ENCODE data around the gene PYHIN1.
"Not testable (repeated sequence)": the region's sequence is repeated elsewhere in the genome, so short reads cannot be mapped to it uniquely, and the experiment has no call there.

PYHIN1 gene

GRCh38 chr1:158984386-158984785 is 53.0 kb downstream of the PYHIN1 start:
- DNase-seq: no peak

DNA sequence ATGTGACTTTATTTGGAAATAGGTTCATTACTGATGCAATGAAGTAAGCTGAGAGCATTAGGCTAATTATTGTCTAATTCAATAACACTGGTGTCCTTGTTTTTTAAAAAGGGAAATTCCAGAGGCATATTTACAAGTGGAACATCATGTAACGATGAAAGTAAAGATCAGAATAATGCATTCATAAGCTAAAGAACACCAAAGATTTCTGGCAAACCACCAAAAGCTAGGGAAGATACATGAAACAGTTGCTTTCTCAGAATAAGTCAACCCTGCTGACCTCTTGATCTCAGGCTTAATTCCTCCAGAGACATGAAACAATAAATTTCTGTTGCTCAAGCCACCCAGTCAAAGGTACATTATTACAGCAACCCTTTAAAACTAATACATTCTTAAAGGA is 58.1 kb downstream of the PYHIN1 start:
- DNase-seq: no peak

DNA sequence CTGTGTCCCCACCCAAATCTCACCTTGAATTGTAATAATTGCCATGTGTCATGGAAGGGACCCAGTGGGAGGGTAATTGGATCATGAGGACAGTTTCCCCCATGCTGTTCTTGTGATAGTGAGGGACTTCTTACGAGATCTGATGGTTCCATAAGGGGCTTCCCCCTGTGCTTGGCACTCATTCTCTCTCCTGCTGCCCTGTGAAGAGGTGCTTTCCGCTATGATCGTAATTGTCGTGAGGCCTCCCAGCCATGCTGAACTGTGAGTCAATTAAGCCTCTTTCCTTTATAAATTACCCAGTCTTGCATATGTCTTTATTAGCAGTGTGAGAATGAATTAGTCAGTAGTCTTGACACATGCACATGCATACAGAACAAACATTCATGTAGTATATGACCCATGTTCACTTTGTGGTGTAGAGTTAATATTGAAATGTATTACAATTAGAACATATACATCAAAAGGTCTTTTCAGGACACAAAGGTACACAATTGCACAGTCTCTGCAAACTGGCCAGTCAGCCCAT is 61.5 kb downstream of the PYHIN1 start:
- no peak for DNase-seq

GRCh38 chr1:158996998-158997397 is 65.6 kb downstream of the PYHIN1 start:
- no peak for DNase-seq

DNA sequence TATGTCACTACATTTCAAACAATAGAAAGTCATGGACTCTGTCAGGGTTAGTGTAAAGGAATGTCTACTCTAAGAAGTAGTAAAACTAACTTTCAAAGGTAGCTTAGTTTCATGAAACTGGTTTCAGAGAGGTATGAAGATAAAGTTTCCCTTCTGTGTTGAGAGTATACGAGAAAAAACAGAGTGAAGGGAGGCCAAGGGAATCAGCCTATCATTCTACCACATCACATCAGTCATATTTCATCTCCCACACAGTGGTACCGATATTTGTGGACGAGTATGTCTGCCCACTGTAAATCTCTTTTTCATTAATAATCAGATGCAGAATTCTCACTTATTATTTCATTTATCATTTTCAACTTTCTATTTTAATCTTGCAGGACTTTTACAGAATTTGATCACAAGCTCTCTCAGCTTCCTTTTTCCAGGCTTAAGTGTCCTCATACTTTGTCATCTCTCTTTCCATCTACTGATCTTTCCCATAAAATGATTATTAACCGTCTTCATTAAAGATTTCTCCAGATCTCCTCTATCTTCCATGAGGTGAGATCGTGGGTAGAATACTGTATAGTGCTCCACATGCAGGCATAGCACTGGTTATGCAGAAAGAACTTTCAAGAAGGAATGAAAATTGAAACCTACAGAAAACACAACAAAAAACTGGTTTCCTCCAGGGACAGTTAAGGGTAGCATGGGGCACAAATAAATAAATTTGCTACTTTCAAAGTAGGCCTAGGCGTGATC is 66.9 kb downstream of the PYHIN1 start:
- no peak for DNase-seq

DNA sequence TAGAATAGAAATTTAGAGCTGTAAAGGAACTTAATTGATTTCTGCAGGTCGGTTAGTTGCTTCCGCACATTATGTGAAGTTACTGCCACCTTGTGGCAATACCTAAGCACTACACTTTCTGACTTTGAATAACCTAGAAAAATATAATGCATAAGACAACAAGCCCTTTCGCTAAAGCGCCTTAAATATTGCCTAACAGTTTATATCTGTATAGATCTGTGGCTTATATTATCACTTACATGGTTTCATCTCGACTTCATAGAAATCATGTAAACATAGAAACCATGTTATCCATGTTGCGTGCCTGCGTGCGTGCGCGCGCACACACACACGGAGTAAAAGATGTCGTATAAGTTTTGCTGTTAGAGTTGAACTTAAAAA is 67.4 kb downstream of the PYHIN1 start:
- DNase-seq: peak; percentile 81

- DNase-seq: peak; percentile 26
Observed at GRCh38 chr1:158999316-159000069, 68.1 kb downstream of the PYHIN1 start.

DNA sequence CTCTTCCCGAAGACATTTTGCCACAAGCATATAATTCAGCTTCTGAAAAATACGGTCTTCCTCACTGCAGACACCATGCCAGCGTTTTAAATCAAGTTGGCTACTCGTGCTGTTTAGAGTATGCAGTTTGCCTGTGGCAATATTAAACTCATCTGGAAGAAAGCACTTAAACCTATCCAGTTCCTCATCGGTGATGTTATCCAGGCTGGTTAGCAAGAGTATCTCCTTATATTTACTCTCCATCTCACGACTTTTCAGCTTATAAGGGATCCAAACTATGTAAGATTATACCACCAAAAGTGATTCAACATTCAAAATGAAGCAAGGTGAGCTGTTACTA is 68.7 kb downstream of the PYHIN1 start:
- peak; percentile 18 for DNase-seq

DNA sequence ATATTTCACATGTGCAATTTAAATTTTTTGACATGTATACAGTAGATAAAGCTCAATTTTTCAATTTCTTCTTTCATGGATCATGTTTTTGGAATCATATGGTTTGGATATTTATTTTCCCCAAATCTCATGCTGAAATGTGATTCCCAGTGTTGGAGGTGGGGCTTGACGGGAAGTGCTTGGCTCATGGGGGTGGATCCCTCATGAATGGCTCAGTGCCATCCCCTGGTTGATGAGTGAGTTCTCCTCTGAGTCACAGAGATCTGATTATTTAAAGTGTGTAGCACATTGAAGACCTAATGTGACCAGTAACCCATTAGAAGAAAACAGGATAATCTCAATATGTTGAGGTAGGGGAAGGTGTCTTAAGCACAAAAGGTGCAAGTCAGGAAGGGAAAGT is 69.3 kb downstream of the PYHIN1 start:
- peak; percentile 18 for DNase-seq

DNA sequence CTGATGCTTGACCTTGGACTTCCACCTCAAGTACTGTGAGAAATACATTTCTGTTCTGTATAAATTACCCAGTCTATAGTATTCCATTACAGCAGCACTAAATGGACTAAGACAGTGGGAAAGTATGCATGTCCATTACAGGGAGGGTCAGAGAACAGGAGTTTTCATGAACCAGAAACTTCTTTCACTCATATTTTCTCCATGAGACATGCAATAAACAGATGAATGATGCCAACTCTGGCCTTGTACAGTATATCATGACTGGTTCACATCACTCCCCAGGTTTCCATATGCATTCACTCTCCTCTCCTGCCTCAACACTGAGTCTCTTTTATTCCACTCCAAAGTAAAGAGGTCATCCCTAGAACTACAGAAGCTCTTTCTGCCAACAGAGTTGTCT is 73.8 kb downstream of the PYHIN1 start:
- no peak for DNase-seq

DNA sequence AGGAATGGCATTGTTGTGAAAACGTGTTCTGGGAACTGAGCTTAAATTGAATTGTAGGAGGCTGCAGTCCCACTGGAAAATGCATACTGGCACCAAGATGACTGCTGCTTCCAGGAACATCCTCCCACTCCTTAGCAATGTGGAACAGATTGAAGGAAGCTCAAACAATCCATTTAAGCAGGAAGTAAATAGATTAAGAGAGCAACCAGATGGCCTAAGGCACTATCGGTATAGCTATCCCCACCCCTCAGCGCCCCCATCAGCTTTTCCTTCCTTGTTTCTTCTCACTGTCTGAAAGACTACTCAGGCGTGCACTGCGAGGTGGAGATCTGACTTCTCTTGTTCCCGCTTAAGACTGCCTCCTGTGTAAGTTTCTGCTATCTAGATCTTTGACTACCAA is 74.3 kb downstream of the PYHIN1 start:
- DNase-seq: no peak

GRCh38 chr1:159006210-159006807 is 75.0 kb downstream of the PYHIN1 start:
- DNase-seq: not testable (repeated sequence)

GRCh38 chr1:159007726-159008125 is 76.4 kb downstream of the PYHIN1 start:
- DNase-seq: no peak

DNA sequence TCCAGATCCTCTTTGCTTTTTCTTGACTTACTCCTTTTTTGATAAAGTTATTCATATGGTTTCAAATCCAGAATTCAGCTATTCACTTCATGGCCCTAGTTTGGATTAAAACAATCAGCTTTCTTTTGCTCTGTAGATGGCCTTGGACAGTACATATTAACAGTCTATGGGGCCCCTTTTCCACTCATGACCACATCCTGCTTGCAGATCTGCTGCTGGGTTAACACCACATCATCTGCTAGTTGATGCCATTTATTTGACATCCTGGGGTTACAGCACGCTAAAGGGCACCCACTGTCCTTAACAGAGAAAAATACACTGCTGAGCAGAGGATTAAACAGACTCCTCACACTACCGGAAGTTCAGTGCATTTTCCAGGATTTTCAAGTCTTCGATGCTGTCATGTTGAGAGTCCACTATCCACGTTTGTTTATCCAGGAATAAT is 77.4 kb downstream of the PYHIN1 start:
- DNase-seq: no peak

GRCh38 chr1:159009287-159009686 is 77.9 kb downstream of the PYHIN1 start:
- no peak for DNase-seq

DNA sequence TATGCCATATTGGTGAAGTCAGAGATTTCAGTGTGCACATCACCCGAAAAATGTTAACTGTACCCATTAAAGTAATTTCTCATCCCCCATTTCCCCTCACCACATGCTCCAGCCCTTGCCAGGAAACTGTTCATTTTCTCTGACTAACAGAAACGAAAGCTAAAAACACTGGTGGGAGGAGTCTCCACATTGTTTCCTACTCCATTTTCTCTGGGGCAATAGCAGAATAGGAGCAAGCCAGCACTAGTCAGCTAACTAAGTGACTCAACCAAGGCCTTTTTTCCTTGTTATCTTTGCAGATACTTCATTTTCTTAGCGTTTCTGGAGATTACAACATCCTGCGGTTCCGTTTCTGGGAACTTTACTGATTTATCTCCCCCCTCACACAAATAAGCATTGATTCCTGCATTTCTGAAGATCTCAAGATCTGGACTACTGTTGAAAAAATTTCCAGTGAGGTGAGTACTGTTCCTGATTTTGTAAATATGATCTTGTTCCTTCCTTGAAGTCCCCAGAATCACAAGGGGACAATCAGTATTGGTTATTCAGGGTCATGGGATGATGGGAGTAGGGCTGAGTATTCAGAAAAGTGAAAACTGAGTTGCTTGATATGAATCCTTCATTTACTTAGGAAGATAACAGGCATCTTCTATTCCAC is 78.5 kb downstream of the PYHIN1 start, which contains the start of gene IFI16:
Gene IFI16, plus strand, starts transcription at position 204 of the 658 bp plus-strand sequence. CDS start 4,774 bp downstream, outside the sequence.
- no peak for DNase-seq

GRCh38 chr1:159010391-159010790 is 79.0 kb downstream of the PYHIN1 start:
- DNase-seq: no peak

DNA sequence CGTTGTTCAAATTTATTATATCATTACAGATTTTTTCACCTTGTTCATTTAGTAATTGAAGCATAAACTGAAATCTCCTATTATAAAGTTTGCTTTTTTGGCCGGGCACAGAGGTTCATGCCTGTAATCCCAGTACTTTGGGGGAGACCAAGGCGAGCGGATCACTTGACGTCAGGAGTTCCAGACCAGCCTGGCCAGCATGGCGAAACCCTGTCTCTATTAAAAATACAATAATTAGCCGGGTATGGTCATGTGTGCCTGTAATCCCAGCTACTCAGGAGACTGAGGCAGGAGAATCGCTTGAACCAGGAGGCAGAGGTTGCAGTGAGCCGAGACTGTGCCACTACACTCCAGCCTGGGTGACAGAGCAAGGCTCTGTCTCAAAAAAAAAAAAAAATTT is 79.6 kb downstream of the PYHIN1 start:
- not testable (repeated sequence) for DNase-seq

DNA sequence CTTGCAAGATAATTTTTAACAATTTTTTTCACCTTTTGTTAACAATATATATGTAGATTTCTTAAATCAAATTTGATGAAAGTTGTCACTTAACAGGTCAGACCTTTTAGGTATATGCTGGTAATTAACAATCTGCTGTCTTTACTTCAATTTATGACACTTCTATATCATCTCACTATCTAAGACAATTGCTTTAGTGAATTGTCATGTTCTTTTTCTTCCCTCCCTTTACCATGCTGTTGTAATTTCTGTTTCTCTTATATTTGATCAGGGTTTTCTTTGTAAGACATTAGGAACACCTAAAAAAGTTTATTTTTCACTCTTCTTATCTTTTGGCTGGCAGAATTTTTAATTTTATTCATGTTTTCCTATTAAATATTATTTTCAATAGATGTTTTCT is 80.4 kb downstream of the PYHIN1 start:
- DNase-seq: no peak

GRCh38 chr1:159012495-159012894 is 81.1 kb downstream of the PYHIN1 start:
- no peak for DNase-seq

GRCh38 chr1:159014003-159014571 is 82.7 kb downstream of the PYHIN1 start:
- no peak for DNase-seq

- DNase-seq: no peak
Observed at GRCh38 chr1:159014851-159015250, 83.5 kb downstream of the PYHIN1 start.

- no peak for DNase-seq
Observed at GRCh38 chr1:159015440-159015909, 84.1 kb downstream of the PYHIN1 start.

Measured in NCI-H510A treated with DMSO at 0.1 percent for 48 hours (cell line).